Stomach (tissue), 4 donors: ENCODE measurements around the gene PARL.

Source experiments
- CTCF ChIP-seq, 7 experiments: fragments of 450-650 bp in 4 of 7; fragments of 200-600 bp in 3 of 7; sonication (generic) in 3 of 7; IDR thresholded peaks; one replicate each; pipeline ENCODE4 v1.5.1; 2016 to 2019; ENCODE audit warnings: antibody characterized with exemption in 7 of 7, control low read depth in 2 of 7, mild to moderate bottlenecking in 1 of 7
- POLR2A ChIP-seq, 4 donors: fragments of 450-650 bp; IDR thresholded peaks; one replicate each; pipeline ENCODE4 v1.6.1; 2016; ENCODE audit warnings: antibody characterized with exemption in 4 of 4, control low read depth in 2 of 4, mild to moderate bottlenecking in 1 of 4, moderate library complexity in 1 of 4

- TF ChIP-seq POLR2A (IDR thresholded peaks at IDR 0.05), result no peak
- TF ChIP-seq CTCF (IDR thresholded peaks at IDR 0.05), result no peak
These were observed 8.0 kb upstream of the PARL start for GRCh38 chr3:183892610-183893214.
